IPS DF 4.7 (cell line): ENCODE measurements around the gene RAB42.
"Not testable (repeated sequence)": the region's sequence is repeated elsewhere in the genome, so short reads cannot be mapped to it uniquely, and the experiment has no call there.

ENCODE experiments used
- DNase-seq: peaks from one replicate; pipeline ENCODE4 v3.0.0-alpha.2; 2013; ENCODE audit warnings: low spot score; ENCODE audit errors: extremely low read depth

Gene RAB42, protein sequence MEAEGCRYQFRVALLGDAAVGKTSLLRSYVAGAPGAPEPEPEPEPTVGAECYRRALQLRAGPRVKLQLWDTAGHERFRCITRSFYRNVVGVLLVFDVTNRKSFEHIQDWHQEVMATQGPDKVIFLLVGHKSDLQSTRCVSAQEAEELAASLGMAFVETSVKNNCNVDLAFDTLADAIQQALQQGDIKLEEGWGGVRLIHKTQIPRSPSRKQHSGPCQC

GRCh38 chr1:28591708-28592320 lies at the start of gene RAB42:
TSS of gene RAB42 (plus strand) at chr1:28592265. CDS start at chr1:28592512, 247 bp downstream.
- no peak for DNase-seq

- no peak for DNase-seq
Observed at GRCh38 chr1:28545246-28545628, 46.8 kb upstream of the RAB42 start.

DNA sequence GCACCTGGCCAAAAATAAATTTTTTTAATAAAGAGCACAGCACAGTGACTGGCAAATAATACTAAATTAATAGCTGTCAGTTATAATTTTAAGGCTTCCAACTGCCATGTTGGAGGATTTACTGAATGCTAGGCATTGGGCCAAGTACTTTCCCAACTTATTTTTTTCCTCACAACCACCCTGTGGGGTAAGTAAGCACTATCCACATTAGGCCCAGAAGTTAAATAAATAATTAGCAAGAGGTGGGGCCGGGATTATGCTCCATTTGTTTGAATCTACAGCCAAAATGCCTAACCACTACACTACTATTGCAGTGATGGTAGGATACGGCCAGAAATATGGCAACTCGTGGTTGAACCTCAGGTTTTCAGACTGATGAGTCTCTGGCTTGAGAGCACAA lies 43.7 kb upstream of the RAB42 start:
- no peak for DNase-seq

DNA sequence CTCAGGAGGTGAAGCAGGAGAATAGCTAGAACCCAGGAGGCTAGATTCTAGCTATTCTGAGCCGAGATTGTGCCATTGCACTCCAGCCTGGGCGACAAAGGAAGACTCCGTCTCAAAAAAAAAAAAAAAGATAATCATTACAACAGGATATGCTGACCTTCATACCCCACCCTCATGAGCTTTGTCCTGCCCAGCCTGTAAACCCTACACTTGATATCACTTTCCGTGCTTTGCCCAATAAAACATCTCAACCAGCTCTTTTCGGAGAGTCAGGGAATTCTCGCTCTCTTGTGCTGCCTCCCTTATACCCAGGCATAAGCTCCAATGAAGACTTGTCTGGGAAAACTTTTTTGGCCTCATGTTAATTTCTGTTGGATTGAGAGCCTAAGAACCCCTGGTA lies 40.7 kb upstream of the RAB42 start:
- no peak for DNase-seq

DNA sequence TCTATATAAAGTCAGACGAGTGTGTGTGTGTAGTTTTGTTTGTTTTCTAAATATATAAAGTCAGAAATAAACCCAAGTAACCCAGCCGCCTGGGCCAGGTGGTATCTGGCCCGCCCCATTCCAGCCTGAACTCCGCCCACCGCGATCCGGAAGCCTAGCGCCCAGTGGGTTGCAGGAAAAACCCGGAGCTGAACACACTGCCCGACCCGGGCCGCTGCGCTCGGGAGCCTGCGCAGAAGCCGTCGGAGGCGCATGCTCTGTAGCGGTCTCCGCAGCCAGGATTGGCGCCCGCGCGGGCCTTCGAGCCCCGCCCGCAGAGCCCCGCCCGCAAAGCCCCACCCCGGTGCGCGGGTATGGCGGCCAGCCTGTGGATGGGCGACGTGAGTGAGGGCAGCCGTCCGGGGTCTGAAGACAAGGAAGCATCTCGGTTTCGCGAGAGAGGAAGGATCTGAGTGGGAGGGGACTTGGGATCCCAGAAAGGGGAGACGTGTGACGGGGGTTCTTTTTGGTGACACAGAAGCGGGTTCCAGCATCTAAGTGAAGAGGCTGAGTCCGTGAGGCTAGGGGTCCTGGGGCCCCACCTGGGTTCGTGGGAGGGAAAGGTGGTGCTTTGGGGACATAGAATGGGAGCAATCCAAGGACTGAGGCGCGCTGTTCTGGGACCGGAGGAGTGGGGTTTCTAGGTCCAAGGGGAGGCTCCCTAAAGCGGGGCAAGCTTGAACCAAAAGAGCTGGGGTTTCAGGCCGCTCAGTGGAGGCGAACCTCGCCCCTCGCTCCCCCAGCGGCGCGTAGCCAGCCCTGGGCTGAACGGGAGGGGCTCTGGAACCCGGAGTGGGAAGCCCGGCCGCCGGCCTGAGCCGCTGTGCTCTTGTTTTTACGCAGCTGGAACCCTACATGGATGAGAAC lies 39.1 kb upstream of the RAB42 start, which contains the start of gene TRNAU1AP:
TSS of gene TRNAU1AP (plus strand) at position 328 of the 906 bp plus-strand sequence. CDS start at position 354, 26 bp downstream.
- no peak for DNase-seq

- no peak for DNase-seq
Observed at GRCh38 chr1:28560886-28561285, 31.2 kb upstream of the RAB42 start.

GRCh38 chr1:28564310-28564709 lies 27.8 kb upstream of the RAB42 start:
- no peak for DNase-seq

DNA sequence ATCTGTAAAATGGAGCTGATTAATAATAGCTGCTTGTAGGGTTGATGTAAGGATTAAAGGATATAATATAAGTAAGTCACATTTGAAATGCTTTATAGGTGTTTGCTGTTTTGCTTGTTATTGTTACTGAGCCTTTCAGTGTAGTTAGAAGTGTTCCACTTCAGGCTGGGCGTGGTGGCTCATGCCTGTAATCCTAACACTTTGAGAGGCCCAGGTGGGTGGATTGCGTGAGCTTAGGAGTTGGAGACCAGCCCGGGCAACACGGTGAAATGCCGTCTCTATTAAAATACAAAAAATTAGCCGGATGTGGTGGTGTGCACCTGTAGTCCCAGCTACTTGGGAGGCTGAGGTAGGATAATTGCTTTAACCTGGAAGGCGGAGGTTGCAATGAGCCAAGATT lies 27.0 kb upstream of the RAB42 start:
- no peak for DNase-seq

GRCh38 chr1:28565726-28566125 lies 26.3 kb upstream of the RAB42 start:
- DNase-seq: no peak

- no peak for DNase-seq
Observed at GRCh38 chr1:28566931-28567330, 25.1 kb upstream of the RAB42 start.

DNA sequence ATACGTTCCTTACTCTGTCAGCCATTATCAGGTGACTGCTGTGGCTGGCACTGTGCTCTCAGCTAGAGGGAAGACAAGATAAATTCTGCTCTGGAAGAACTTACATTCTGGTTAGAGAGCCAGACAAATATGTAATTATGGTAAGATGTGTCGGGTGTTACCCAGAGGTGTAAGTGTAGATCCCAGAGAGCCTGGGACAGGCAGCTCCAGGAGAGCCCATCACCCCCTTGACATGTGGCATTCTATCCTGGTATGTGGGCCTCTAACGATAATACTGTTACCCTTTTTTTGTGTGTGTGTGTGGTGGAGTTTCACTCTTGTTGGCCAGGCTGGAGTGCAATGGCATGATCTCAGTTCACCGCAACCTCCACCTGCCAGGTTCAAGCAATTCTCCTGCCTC lies 20.2 kb upstream of the RAB42 start:
- DNase-seq: no peak

- not testable (repeated sequence) for DNase-seq
Observed at GRCh38 chr1:28572891-28573290, 19.2 kb upstream of the RAB42 start.

GRCh38 chr1:28573564-28573963 lies 18.5 kb upstream of the RAB42 start:
- no peak for DNase-seq

- DNase-seq: no peak
Observed at GRCh38 chr1:28577052-28577678, 14.9 kb upstream of the RAB42 start.

DNA sequence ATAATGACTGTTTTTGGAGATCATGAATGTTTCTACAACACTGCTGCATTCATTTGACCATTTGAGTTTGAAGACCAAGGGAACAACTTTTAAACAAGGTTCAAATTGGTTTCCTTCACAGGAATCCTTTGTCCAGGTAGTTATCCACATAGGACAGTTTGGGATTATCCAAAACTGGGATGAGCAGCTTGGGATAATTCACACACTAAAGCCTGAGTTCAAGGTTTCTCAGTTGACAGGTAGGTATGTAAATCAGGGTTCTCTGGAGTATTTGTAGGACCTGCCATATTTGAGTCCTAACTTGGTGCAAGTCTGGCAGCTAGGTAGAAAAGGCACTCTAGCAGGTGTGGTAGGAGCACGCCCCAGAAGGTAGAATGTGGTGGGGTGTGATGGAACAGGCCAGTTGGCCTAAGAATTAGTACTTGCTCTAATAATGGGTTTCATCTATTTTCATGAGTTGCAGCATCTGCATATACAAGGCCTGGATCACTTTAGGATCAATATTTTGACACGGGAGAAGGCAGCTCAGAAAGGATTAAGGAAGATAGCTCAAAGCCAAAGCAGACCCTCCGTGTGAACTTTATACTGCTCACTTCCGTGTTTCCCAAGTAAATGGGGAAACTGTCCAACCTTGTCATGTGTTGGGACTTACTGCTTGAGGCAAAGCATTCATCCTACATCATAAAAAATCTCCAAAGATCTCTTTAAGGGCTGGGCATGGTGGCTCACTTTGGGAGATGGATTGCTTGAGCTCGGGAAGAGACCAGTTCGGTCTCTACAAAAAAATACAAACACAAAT lies 14.1 kb upstream of the RAB42 start:
- DNase-seq: no peak

DNA sequence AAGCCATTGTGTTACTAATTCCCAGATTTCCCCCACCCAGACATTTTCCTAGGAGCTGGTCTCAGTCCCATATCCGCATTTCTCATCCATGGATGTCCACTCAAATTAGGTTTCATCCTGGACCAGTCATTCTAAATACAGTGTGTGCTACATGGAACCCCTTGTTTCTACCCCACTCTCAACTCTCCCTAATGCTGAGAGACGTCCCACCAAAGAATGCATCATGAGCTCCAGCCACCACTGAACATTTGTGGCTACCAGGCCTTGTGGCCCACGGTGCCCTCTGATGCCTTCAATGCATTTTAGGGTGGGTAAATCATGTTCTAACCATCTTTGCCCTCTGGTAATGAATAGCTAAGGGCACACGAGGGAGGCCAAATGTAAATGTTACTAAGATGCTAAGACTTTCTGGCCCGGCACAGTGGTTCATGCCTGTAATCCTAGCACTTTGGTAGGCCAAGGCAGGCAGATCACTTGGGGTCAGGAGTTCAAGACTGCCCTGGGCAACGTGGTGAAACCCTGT lies 13.3 kb upstream of the RAB42 start:
- no peak for DNase-seq

GRCh38 chr1:28579401-28579800 lies 12.7 kb upstream of the RAB42 start:
- DNase-seq: no peak

DNA sequence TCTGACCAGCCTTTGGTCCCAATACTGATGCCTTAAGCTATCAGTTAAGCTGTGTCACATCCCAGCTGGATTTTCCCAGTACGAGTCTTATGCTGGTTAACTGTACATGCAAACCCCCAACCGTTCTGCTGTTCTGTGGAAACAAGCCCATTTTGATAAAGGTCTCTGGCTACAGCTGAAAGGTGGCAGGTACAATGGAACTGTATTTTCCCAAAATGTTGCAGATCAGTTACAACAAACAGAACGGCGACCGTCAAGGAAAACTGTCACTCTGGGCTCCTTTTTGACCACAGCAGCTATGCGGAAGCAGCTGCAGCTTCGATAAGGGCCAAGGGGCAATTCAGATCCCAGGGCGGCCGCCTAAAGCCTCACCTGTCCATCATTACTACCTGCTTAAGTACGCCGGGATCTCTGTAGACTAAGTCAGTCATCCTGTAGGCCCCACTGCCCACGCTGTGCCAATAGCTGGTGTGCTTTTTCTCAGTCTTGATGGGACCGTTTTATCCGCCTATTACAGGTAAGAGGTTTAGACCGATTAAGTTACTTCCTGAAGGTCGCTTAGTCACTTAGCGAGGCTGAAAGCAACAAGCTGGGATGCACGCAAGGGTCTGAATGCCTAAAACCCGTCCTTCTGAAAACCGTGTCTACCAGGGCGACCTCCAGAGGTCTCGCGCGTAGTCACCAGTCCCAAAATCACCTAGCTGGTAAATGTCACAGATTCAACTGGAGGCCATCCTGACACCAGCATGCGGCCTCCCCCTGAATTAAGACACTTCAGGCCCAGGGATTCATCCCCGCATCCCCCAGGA lies 11.1 kb upstream of the RAB42 start:
- no peak for DNase-seq

- DNase-seq: no peak
Observed at GRCh38 chr1:28581531-28582247, 10.4 kb upstream of the RAB42 start.
